Measurements from ENCODE around the gene UNC5A. TPM values are rescaled to one million over a fixed set of nuclear protein-coding genes. Genes with fewer than 3 reads are reported as not detected.

Gene UNC5A
- total RNA-seq, 1 donor from 2014 or later: not detected

DNA sequence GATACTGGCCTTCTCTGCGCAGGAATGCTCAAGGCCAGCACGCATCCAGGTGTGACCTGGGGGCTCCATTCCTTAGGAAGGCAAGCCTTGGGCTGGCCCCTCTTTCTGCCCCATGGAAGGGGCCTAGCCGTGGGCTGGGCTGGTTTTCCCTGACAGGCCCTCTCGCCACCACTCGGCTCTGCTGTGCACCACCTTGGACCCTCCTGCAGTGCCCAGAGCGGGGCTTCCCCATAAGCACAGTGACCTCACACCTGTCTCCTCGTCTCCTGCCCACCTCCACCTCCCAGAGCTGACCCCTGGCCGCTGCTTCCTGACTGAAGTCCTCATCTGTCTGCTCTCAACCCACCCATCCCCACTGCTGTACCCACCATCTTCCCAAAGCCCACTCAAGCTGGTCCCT lies 21.1 kb downstream of the UNC5A start:
- no peak for DNase-seq (ENCODE audit: extremely low spot score, unreplicated experiment)
- no peaks in the 10 kb centered on the region for H3K9me3 Mint-ChIP-seq (ENCODE audit: unreplicated experiment)
- TF ChIP-seq, protein P1, sequence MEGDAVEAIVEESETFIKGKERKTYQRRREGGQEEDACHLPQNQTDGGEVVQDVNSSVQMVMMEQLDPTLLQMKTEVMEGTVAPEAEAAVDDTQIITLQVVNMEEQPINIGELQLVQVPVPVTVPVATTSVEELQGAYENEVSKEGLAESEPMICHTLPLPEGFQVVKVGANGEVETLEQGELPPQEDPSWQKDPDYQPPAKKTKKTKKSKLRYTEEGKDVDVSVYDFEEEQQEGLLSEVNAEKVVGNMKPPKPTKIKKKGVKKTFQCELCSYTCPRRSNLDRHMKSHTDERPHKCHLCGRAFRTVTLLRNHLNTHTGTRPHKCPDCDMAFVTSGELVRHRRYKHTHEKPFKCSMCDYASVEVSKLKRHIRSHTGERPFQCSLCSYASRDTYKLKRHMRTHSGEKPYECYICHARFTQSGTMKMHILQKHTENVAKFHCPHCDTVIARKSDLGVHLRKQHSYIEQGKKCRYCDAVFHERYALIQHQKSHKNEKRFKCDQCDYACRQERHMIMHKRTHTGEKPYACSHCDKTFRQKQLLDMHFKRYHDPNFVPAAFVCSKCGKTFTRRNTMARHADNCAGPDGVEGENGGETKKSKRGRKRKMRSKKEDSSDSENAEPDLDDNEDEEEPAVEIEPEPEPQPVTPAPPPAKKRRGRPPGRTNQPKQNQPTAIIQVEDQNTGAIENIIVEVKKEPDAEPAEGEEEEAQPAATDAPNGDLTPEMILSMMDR (IDR thresholded peaks at IDR 0.05): no peak
- H3K36me3 Mint-ChIP-seq (ENCODE audit: unreplicated experiment): no peaks in the 10 kb centered on the region
- no peak overlapping the region for H3K4me3 Mint-ChIP-seq (ENCODE audit: unreplicated experiment)
- no peaks in the 10 kb centered on the region for H3K4me1 Mint-ChIP-seq (ENCODE audit: unreplicated experiment)
- H3K27ac Mint-ChIP-seq (ENCODE audit: unreplicated experiment): no peak overlapping the region
- H3K27me3 Mint-ChIP-seq (ENCODE audit: unreplicated experiment): peaks cover 16% of the 10 kb centered on the region

DNA sequence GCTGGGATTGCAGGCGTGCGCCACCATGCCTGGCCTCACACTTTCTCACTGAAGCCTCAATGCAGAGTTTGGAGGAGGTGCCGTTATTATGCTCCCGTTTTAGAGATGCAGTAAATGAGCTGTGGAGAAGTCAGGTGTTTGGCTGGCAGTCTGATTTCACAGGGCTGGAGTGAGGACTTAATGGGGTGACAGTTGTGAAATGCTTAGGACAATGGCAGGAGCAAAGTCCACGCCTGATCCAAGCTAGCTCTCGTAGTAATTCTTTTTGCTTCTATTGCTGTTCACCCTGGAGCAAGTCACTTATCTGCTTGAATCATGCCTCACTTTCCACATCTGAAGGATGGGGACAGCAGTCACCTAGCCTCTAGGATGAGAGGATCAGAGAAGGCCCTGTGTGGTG lies 21.8 kb downstream of the UNC5A start:
- no peaks in the 10 kb centered on the region for H3K4me1 Mint-ChIP-seq (ENCODE audit: unreplicated experiment)
- no peaks in the 10 kb centered on the region for H3K9me3 Mint-ChIP-seq (ENCODE audit: unreplicated experiment)
- DNase-seq (ENCODE audit: extremely low spot score, unreplicated experiment): no peak
- no peak overlapping the region for H3K27ac Mint-ChIP-seq (ENCODE audit: unreplicated experiment)
- H3K27me3 Mint-ChIP-seq (ENCODE audit: unreplicated experiment): peaks cover 17% of the 10 kb centered on the region
- H3K4me3 Mint-ChIP-seq (ENCODE audit: unreplicated experiment): no peak overlapping the region
- no peaks in the 10 kb centered on the region for H3K36me3 Mint-ChIP-seq (ENCODE audit: unreplicated experiment)
- TF ChIP-seq, protein P1 (IDR thresholded peaks at IDR 0.05): no peak

DNA sequence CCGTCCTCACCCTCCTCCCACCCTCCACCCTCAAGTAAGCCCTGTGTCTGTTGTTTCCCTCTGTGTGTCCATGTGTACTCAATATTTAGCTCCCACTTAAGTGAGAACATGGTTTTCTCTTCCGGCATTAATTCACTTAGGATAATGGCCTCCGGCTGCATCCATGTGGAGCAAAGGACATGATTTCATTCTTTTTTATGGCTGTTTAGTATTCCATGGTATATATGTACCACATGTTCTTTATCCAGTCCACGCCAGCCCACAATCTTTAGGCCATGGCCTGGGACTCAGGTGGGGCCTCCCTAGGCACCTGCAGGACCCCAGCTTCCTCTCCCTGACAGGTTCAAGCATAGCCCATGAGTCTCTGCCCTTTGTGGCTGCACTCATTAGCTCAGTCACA lies 22.9 kb downstream of the UNC5A start:
- Mint-ChIP-seq H3K27me3 (ENCODE audit: unreplicated experiment) (peaks cover 17% of the 10 kb centered on the region), H3K4me1 (ENCODE audit: unreplicated experiment) (no peaks in the 10 kb centered on the region), H3K36me3 (ENCODE audit: unreplicated experiment) (no peaks in the 10 kb centered on the region), H3K4me3 (ENCODE audit: unreplicated experiment) (no peak overlapping the region), H3K9me3 (ENCODE audit: unreplicated experiment) (no peaks in the 10 kb centered on the region), H3K27ac (ENCODE audit: unreplicated experiment) (no peak overlapping the region)
- TF ChIP-seq, protein P1 (IDR thresholded peaks at IDR 0.05): no peak
- DNase-seq (ENCODE audit: extremely low spot score, unreplicated experiment): no peak

DNA sequence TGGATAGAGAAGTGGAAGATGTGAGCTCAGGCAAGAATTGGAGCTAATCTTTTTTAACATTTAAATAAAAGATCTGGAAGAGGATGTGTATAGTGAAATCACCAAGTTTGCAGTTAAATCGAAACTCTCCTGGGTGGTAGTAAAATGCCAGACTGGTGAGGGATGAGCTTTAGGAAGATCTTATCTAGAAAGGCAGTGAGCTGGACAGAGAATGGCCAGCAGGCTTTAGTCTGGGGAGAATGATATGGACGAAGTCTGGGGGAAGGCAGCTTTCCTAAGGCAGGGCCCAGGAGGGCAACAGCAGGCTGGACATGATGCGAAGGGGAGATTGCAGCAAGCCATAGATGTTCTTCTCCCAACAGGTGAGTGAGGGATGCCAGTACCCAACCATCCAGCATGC lies 25.6 kb downstream of the UNC5A start:
- H3K4me3 Mint-ChIP-seq (ENCODE audit: unreplicated experiment): no peak overlapping the region
- H3K9me3 Mint-ChIP-seq (ENCODE audit: unreplicated experiment): no peaks in the 10 kb centered on the region
- H3K4me1 Mint-ChIP-seq (ENCODE audit: unreplicated experiment): no peaks in the 10 kb centered on the region
- DNase-seq (ENCODE audit: extremely low spot score, unreplicated experiment): no peak
- TF ChIP-seq, protein P1 (IDR thresholded peaks at IDR 0.05): no peak
- H3K27me3 Mint-ChIP-seq (ENCODE audit: unreplicated experiment): peaks cover 19% of the 10 kb centered on the region
- H3K27ac Mint-ChIP-seq (ENCODE audit: unreplicated experiment): no peak overlapping the region
- H3K36me3 Mint-ChIP-seq (ENCODE audit: unreplicated experiment): no peaks in the 10 kb centered on the region

- H3K4me1 Mint-ChIP-seq (ENCODE audit: unreplicated experiment): no peaks in the 10 kb centered on the region
- H3K36me3 Mint-ChIP-seq (ENCODE audit: unreplicated experiment): no peaks in the 10 kb centered on the region
- TF ChIP-seq, protein P1 (IDR thresholded peaks at IDR 0.05): no peak
- peaks cover 22% of the 10 kb centered on the region for H3K27me3 Mint-ChIP-seq (ENCODE audit: unreplicated experiment)
- DNase-seq (ENCODE audit: extremely low spot score, unreplicated experiment): no peak
- H3K4me3 Mint-ChIP-seq (ENCODE audit: unreplicated experiment): no peak overlapping the region
- H3K27ac Mint-ChIP-seq (ENCODE audit: unreplicated experiment): no peak overlapping the region
- H3K9me3 Mint-ChIP-seq (ENCODE audit: unreplicated experiment): no peaks in the 10 kb centered on the region
These were observed 26.7 kb downstream of the UNC5A start for GRCh38 chr5:176836811-176837706.

Measured in osteocyte (in vitro differentiated cells).